Heart left ventricle (tissue), 16 donors: ENCODE measurements around the gene DAO. TPM values are rescaled to one million over a fixed set of nuclear protein-coding genes. Genes with fewer than 3 reads are reported as not detected.

Experiments
- ATAC-seq, 4 donors: fragments of 200-7000 bp; cut with Tn5 transposase; one replicate each; pipeline ENCODE4 v1.9.1; 2020 to 2022; ENCODE audit warnings: moderate library complexity in 4 of 4, mild to moderate bottlenecking in 3 of 4, moderate number of reproducible peaks in 1 of 4
- DNase-seq, 5 donors: peaks; one replicate each; pipeline ENCODE4 v3.0.0-alpha.2; 2020
- H3K27ac ChIP-seq, 12 donors: fragments of 200-600 bp; sonication (generic) in 4 of 12; one replicate each; pipeline versions ENCODE4 v1.5.0 to v1.8.0; 2016 to 2022; ENCODE audit warnings: mild to moderate bottlenecking in 2 of 12
- H3K27me3 ChIP-seq, 9 donors: fragments of 200-600 bp; sonication (generic) in 2 of 9; one replicate each; pipeline versions ENCODE4 v1.5.1 to v1.8.0; 2016 to 2022; ENCODE audit warnings: mild to moderate bottlenecking in 3 of 9
- H3K36me3 ChIP-seq, 9 donors: fragments of 200-600 bp; sonication (generic) in 2 of 9; one replicate each; pipeline versions ENCODE4 v1.5.0 to v1.8.0; 2018 to 2022; ENCODE audit warnings: mild to moderate bottlenecking in 2 of 9
- H3K4me1 ChIP-seq, 12 donors: fragments of 200-600 bp; sonication (generic) in 4 of 12; one replicate each; pipeline versions ENCODE4 v1.5.0 to v1.8.0; 2016 to 2022; ENCODE audit warnings: mild to moderate bottlenecking in 3 of 12
- H3K4me3 ChIP-seq, 12 donors: fragments of 200-600 bp; sonication (generic) in 4 of 12; one replicate each; pipeline versions ENCODE4 v1.5.0 to v1.8.0; 2017 to 2022; ENCODE audit warnings: mild to moderate bottlenecking in 9 of 12, moderate library complexity in 4 of 12
- H3K9me3 ChIP-seq, 12 donors: fragments of 200-600 bp; sonication (generic) in 4 of 12; one replicate each; pipeline versions ENCODE4 v1.5.0 to v1.8.0; 2016 to 2022; ENCODE audit warnings: mild to moderate bottlenecking in 1 of 12
- CTCF ChIP-seq, 12 donors: fragments of 200-600 bp; sonication (generic) in 4 of 12; IDR thresholded peaks; one replicate each; pipeline versions ENCODE4 v1.5.0 to v1.8.0; 2018 to 2022; ENCODE audit warnings: antibody characterized with exemption in 12 of 12, mild to moderate bottlenecking in 5 of 12
- POLR2A ChIP-seq, 2 donors: fragments of 450-650 bp; IDR thresholded peaks; one replicate each; pipeline ENCODE4 v1.6.1; 2017; ENCODE audit warnings: antibody characterized with exemption in 2 of 2, mild to moderate bottlenecking in 2 of 2, moderate library complexity in 2 of 2
- WGBS, 4 donors: extraction: QIAGEN DNeasy Blood & Tissue Kit in 2 of 4; methylation state at CpG; one replicate each; pipeline versions ENCODE4 v1.1.5 to v1.1.7; 2013 to 2018; 5-methylcytosine and 5-hydroxymethylcytosine counted together
- intact Hi-C, 10 donors: fragments of 100-400 bp; cut with DNase I; formaldehyde crosslinking; loops; one replicate each; pipeline versions ENCODE4 v1.11.1 to v1.14.2; 2022
- polyA plus RNA-seq, 2 donors: library from polyadenylated mRNA; stranded (reverse); fragments of 200-250 nt; gene quantifications; one replicate each; pipeline ENCODE4 v1.2.3, GENCODE V29; 2013
- total RNA-seq, 9 donors: library from RNA; depleted of rRNA in 2 of 9; stranded (reverse); fragments of >200 nt in 2 of 9; fragmentation: NEBNext Ultra II Directional in 3 of 9; extraction: Animal tissue kit (Norgen Biotek cat#: 25700) in 3 of 9; gene quantifications; one replicate each; pipeline versions ENCODE4 v1.1.0 to v1.2.4, GENCODE V29; 2016 to 2023
- donor health status: ischemic (EF 13 %, LVEDD 7.1; RV severe dilation, severe dysfunction).
- donor health status: healthy with polysubstance abuse.
- donor health status: DM: no; HTN: yes; CAD: no.
- donor health status: DM: no; HTN: no; CAD: no.
- donor health status: ischemic (EF 25% LVEDD 6.9; RV normal size, moderate dysfunction).
- donor health status: ischemic (EF 25% LVEDD 5.7; RV mildly dilated, moderate dysfunction).
- donor health status: healthy.
- donor health status: DM: yes; HTN: yes; CAD: no.
- donor health status: ischemic (EF 35%, LVEDD 5.7; RV mildly dilated, moderate dysfunction).
- donor health status: nonischemic (EF 11% LVEDD 7.7; RV severe dilation, severe dysfunction).
- donor health status: DM: yes; HTN: yes; CAD: no.
- donor health status: PGD.
- donor health status: ischemic (EF 29% LVEDD 5.4; RV normal size, mild dysfunction).
- donor health status: nonischemic (EF 23%, LVEDD 6.1; RV moderate dilation, normal function).

DAO gene
- total and polyA plus RNA-seq, 11 donors: not detected

- no peak for DNase-seq
- H3K4me3 ChIP-seq: no peak overlapping the region
- H3K27ac ChIP-seq: peak overlapping the region in 11 of 12 donors; percentile 86 to 96 (median 93)
- H3K27me3 ChIP-seq: no peaks in the 10 kb centered on the region
- H3K4me1 ChIP-seq: peaks cover 45 to 97% (median 93%) of the 10 kb centered on the region in 12 donors
- intact Hi-C loops: no loop called here
- TF ChIP-seq CTCF (IDR thresholded peaks at IDR 0.05) (no peak), POLR2A (IDR thresholded peaks at IDR 0.05) (no peak)
- no peaks in the 10 kb centered on the region for H3K9me3 ChIP-seq
- ATAC-seq: no peak
- H3K36me3 ChIP-seq: peaks cover 0 to 48% (median 18%) of the 10 kb centered on the region in 9 donors
- 68 to 83% (median 75%) methylated on average over 7 of the region's 7 CpGs for WGBS, 4 donors
Measured at GRCh38 chr12:108835860-108836634, 43.8 kb upstream of the DAO start.

GRCh38 chr12:108837239-108837638 is 42.7 kb upstream of the DAO start:
- Histone ChIP-seq H3K4me1 (peaks cover 48 to 98% (median 92%) of the 10 kb centered on the region in 12 donors), H3K36me3 (peaks cover 0 to 42% (median 11%) of the 10 kb centered on the region in 9 donors), H3K27me3 (no peaks in the 10 kb centered on the region), H3K27ac (peak overlapping the region; percentile 75 to 96 (median 93)), H3K4me3 (no peak overlapping the region), H3K9me3 (no peaks in the 10 kb centered on the region)
- 80 to 85% (median 82%) methylated on average over 8 of the region's 8 CpGs for WGBS, 4 donors
- TF ChIP-seq CTCF (IDR thresholded peaks at IDR 0.05) (no peak), POLR2A (IDR thresholded peaks at IDR 0.05) (no peak)
- ATAC-seq: no peak
- intact Hi-C loops: no loop called here
- DNase-seq: no peak

GRCh38 chr12:108837680-108838079 is 42.2 kb upstream of the DAO start:
- H3K36me3 ChIP-seq: peaks cover 0 to 42% (median 15%) of the 10 kb centered on the region in 9 donors
- no peak for DNase-seq
- H3K4me3 ChIP-seq: no peak overlapping the region
- no peak for TF ChIP-seq CTCF (IDR thresholded peaks at IDR 0.05)
- no peak for TF ChIP-seq POLR2A (IDR thresholded peaks at IDR 0.05)
- H3K4me1 ChIP-seq: peaks cover 48 to 98% (median 92%) of the 10 kb centered on the region in 12 donors
- ATAC-seq: no peak
- intact Hi-C loops: loop anchor here in 1 of 10 donors (2.0 kb wide), 1 partner anchor 15 kb away; no protein-coding TSS in a partner anchor
- H3K9me3 ChIP-seq: no peaks in the 10 kb centered on the region
- peak overlapping the region; percentile 75 to 96 (median 93) for H3K27ac ChIP-seq
- 78 to 87% (median 80%) methylated on average over 7 of the region's 7 CpGs for WGBS, 4 donors
- H3K27me3 ChIP-seq: no peaks in the 10 kb centered on the region

- H3K27me3 ChIP-seq: no peaks in the 10 kb centered on the region
- ATAC-seq (peak; percentile 91 to 96 (median 94)), DNase-seq (peak; percentile 90 to 97 (median 94))
- intact Hi-C loops: loop anchor here in 1 of 10 donors (2.0 kb wide), 1 partner anchor 14 kb away; no protein-coding TSS in a partner anchor
- peaks cover 44 to 98% (median 91%) of the 10 kb centered on the region in 12 donors for H3K4me1 ChIP-seq
- TF ChIP-seq POLR2A (IDR thresholded peaks at IDR 0.05) (peak in 1 of 2 donors; percentile 87), CTCF (IDR thresholded peaks at IDR 0.05) (no peak)
- no peak overlapping the region for H3K4me3 ChIP-seq
- peaks cover 0 to 45% (median 19%) of the 10 kb centered on the region in 9 donors for H3K36me3 ChIP-seq
- H3K9me3 ChIP-seq: no peaks in the 10 kb centered on the region
- peak overlapping the region; percentile 75 to 96 (median 93) for H3K27ac ChIP-seq
- 20 to 24% (median 21%) methylated on average over 14 of the region's 14 CpGs for WGBS, 4 donors
Measured at GRCh38 chr12:108838194-108839017, 41.5 kb upstream of the DAO start.
